Stimulated activated naive CD8-positive, alpha-beta T cell treated with anti-CD3 and anti-CD28 coated beads, Interleukin-15, Interleukin-2, amounts not matched to agents 100 U/mL and 50 U/mL, for 24 hours (primary cell): ENCODE data around the gene LSAMP.

ENCODE experiments used
- ATAC-seq: fragments of 150-1000 bp; cut with Tn5 transposase; one replicate; pipeline ENCODE4 v1.10.0; 2021
- DNase-seq: peaks from one replicate; pipeline ENCODE4 v3.0.0; 2021

LSAMP gene

DNA sequence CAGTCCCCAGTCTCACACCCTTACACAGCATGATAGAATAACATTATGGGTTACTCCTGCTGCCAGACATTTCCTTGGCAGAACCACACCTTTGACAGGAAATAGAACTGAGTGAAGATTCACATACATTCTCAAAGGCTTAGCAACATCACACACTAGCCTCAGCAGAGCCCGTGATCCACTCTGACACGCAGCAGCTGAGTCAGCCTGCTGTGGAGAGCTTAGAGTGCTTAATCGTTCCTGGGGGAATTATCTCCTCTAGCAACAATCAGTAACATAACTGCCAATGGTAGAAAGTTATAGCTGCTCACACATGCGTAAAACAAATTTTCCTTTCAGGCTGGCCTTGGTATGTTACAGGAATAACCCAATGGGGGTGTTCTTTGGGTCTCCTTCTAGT is 439.9 kb downstream of the LSAMP start:
- ATAC-seq (no peak), DNase-seq (no peak)

DNA sequence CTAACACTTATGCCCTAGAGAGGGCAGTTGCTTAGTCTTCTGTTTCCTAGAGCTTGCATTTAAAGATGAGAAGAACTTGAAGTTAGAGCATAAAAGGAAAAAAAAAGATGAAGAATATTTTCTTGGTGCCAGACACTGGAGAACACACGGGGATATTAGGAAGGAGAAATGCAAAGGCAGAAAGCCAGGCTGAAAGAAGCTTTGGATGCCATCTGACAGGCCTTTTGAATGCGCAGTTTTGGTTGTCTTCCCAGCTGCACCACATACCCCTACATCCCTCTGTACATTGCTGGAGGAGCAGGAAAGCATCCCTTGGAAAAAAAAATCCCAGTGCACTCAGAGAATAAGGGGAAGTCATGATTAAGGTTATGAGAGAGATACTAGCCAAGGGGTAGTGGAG is 443.1 kb downstream of the LSAMP start:
- DNase-seq = no peak
- no peak for ATAC-seq

- ATAC-seq (no peak), DNase-seq (no peak)
Observed at GRCh38 chr3:116001151-116001621, 444.1 kb downstream of the LSAMP start.

- DNase-seq (no peak), ATAC-seq (no peak)
Observed at GRCh38 chr3:116000311-116000710, 445.0 kb downstream of the LSAMP start.

DNA sequence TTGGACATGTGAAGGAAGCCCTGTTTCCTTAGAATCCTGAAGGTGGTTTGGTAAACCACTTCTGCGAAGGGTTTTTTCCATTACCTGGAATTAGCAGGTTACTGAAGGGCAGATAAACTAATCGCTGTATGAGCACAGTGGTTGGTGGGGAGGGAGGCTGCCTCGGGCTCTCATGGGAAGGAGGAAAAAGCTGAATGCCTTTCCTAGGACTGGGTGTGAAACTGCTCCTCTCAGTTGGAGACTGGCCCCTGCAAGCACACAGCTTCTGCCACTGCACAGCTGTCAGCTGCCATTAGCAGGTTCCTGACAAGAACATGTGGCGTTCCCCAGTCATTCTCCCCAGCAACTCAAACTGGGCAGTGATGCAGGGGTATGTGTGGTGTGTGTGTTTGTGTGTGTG is 445.7 kb downstream of the LSAMP start:
- ATAC-seq (no peak), DNase-seq (no peak)

- DNase-seq (no peak), ATAC-seq (no peak)
Observed at GRCh38 chr3:115999001-115999585, 446.2 kb downstream of the LSAMP start.

- DNase-seq (no peak), ATAC-seq (no peak)
Observed at GRCh38 chr3:115996420-115997108, 448.7 kb downstream of the LSAMP start.

- DNase-seq = no peak
Observed at GRCh38 chr3:115990669-115991068, 454.6 kb downstream of the LSAMP start.

GRCh38 chr3:115989684-115990421 is 455.4 kb downstream of the LSAMP start:
- DNase-seq (no peak), ATAC-seq (no peak)

More at GRCh38 chr3:115990669-115991068, 454.6 kb downstream of the LSAMP start:
- no peak for ATAC-seq

DNA sequence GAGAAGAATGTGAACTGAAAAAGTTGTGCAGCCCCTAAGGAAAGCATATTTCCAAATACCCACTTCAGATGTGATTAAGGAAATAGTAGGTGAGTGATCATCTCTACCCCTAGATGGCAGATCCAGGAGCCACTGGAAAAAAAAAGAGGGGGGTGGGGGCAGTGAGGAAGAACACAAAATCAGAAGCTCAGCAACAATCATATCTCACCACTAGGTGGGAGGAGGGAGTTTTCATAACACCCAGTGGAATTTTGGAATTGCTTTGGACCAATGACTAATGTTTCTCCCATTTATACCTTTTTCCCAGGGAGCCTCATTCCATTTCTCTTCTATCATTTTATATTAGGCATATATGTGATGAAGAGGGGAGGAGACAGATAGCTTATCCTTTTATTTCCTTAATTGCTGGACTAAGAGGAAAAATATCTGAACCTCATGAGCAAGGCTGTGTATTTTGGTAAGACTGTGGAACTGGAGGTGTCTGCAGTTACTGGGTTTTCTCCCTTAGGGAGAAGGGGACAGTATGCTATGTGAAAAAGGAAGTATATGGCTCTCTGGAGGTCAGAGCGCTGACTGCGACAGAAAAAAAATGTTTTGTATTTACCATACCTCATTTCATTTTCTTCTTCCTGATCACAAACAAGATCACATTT is 458.6 kb downstream of the LSAMP start:
- no peak for DNase-seq
- ATAC-seq = no peak

- DNase-seq = no peak
- no peak for ATAC-seq
Observed at GRCh38 chr3:115982629-115983028, 462.7 kb downstream of the LSAMP start.

- DNase-seq = no peak
- ATAC-seq = no peak
Observed at GRCh38 chr3:115982108-115982507, 463.2 kb downstream of the LSAMP start.

GRCh38 chr3:115980709-115981108 is 464.6 kb downstream of the LSAMP start:
- no peak for DNase-seq

DNA sequence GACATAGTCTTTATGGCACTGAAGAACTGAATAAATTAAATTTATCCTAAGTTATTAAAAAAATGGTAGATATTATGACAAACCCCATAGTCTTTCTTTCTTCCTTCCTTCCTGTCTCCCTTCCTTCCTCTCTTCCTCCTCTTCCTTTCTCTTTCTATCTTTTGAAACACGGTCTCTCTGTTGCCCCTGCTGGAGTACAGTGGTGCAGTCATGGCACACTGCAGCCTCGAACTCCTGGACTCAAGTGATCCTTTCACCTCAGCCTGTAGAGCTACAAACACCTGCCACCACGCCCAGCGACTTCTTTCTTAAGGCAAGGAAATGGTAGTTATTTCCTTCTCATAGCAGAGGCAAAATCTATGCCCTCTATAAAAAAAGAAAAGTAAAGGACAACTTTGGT is 467.4 kb downstream of the LSAMP start:
- DNase-seq = no peak
- ATAC-seq = no peak

More at GRCh38 chr3:115980709-115981108, 464.6 kb downstream of the LSAMP start:
- no peak for ATAC-seq

DNA sequence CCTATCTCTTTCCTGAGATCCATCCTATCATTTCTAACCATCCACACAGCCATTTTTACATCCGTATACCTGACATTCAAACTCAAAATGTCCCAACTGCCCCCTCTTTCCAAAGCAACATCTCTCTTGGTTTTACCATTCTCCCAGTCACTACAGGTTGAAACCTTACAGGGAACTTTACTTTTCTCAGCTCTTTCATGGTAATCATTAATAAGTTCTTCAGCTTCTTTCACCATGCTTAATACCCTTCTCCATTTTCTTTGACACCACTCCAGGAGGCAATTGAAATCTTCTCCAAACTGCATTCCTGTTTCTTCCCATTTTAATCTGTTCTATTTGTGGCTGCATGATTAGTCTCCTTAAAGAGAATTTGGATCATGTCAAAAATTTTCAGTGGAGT is 469.5 kb downstream of the LSAMP start:
- ATAC-seq = no peak
- no peak for DNase-seq

DNA sequence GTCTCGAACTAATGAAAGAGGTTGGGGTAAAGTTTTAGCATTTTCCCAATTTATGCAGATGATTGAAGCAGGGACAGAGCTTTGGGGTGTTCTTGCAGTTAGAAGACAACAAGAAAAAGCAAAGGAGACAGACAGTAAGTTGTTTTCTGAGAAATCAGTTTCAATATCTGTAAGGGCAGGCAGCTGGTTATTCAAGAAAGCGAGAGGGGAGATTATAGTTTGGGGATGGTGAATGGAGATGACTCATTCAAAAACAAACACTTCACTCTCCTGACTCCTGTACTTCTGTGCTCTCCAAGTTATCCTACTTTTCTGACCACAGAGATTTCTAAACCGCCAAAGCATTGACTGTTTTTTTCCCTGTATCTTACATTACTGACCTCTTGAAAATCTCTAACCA is 469.9 kb downstream of the LSAMP start:
- ATAC-seq = no peak
- DNase-seq = no peak

DNA sequence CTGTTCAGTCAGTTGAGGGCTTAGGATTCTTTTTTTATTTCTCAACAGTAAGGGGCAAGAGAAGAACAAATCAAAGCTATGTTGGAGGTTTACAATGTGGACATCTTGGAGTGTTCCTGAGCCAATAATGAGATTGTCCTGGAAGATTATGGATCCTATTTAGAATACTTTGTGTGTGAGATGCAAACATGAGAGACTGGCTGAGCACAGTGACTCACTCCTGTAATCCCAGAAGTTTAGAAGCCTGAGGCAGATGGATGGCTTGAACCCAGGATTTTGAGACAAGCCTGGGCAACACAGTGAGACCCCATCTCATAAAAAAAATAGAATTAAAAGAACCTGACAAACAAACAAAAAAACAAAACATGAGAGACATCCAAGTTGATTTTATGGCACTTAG is 470.3 kb downstream of the LSAMP start:
- DNase-seq (no peak), ATAC-seq (no peak)

DNA sequence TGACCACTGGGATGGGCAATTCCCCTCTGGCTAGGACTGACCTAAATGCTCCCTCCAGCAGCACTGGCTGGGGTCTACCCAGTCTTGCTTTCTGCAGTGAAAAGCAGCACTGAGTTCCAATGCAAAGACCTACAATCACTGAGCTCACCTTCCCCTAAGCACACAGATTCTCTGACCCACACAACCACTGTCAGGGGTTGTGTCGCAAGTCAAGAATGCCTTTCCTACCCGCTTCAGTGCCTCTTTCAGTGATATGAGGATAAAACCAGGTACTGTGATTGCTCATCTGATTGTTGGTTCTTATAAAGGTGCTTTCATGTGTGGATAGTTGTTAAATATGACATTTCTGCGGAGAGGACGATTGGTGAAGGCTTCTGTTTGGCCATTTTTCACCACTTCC is 476.4 kb downstream of the LSAMP start:
- DNase-seq (no peak), ATAC-seq (no peak)

- ATAC-seq (no peak), DNase-seq (no peak)
Observed at GRCh38 chr3:115961380-115961779, 483.9 kb downstream of the LSAMP start.

- no peak for ATAC-seq
- DNase-seq = no peak
Observed at GRCh38 chr3:115960799-115961198, 484.5 kb downstream of the LSAMP start.

DNA sequence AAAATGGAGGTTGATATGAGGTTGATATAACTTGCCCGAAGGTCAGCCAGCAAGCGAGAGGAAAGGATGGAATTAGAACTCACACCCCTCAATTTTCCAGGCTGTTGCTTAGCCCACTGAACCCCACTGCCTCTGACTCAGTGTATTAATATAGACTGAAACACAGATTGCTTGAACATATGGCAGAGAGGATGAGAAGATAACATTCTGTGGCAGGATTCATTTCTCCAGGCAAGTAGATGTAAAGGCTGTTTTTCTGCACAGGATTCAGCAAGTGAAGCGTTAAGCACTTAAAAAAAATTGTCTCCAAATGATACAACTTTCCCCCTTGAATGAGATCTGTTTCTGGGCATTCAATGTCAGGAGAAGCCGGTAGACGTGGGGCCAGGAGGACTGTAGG is 486.8 kb downstream of the LSAMP start:
- no peak for ATAC-seq

DNA sequence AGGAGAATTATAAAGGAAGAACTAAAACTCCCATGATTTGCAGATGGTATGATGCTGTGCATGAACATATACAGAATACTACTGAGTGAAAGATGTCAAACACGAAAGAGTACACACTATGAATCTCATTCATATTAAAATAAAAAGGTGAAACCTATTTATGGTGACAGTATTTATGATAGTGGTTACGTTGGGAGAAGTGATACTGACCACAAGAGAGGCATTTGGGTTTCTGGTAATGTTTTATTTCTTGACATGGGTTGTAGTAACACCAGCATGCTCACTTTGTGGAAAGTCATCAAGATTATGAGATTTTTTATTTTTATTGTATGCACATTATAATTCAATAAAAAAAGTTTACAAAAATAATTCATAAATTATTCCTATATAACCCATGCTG is 498.0 kb downstream of the LSAMP start:
- no peak for ATAC-seq
- no peak for DNase-seq

More for the DNA sequence above, 486.8 kb downstream of the LSAMP start:
- DNase-seq = no peak

DNA sequence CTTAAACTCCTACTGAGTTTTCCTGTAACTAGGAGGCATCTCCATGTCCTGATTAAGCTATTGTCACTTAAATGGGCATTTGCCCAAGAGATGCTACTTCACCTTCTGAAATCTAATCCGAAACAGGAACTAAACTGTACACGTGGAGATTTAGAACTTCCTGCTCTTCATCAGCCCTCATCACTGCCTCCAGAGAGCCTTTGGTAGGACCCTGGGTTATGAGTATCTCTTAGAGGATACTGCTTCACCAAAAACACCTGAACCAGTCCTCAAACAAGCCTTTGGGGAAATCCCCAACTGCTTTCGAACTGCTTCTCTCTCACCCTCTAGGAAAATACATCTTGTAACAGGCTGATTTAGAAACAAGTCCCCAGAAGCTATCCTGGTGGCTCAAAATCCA is 501.7 kb downstream of the LSAMP start:
- no peak for DNase-seq
- ATAC-seq = no peak
